ENCODE data around the gene PRKAR1B.

PRKAR1B gene

DNA sequence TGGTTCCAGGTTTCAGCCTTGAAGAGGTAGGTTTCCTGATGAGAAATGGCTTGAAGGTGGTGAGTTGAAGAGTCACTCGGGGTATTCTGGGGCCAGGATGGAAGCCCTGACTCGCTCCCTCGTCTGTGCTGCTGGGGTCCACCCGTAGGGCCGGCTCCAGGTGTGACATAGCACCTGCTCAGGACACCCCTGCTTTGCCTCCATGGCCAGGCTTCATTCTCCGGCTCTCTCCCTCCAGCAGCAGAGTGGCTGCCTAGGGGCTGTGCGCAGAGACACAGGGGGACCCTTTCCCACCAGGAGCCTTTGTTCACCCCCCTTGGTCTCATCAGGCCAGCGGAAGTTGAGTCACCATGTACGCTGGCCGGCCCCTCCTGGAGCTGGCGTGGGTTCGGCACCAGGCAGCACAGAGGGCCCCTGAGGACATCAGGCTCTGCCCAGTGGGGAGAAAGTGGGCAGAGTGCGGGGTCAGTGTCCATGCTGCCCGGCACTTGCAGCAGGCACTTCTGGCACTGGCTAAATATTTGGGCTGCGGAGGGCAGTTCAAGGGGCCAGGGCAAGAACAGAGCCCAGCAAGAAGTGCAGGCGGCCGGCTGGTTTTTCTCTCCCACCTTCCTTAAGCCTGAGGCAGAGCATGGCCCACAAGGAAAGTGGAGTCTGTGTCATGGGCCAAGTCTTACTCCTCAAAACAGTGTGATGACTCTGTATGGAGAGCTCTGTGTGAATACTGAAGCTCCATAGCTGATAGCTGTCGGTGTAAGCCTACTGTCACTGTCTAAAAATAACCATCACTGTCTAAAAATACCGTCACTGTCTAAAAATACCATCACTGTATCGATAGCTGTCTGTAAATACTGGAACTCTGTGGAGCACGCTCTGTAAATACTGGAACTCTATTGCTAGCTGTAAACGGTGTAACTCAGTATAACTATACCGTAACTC is 3.7 kb upstream of the PRKAR1B start:
- peaks cover 0 to 53% of the 10 kb centered on the region in 2 experiments; a peak in 2 of 3 replicates for H3K36me3 ChIP-seq (ENCODE audit: control insufficient read depth in 2 of 2, insufficient read depth in 1 of 2, low read length in 2 of 2)
- no peak for TF ChIP-seq ZBTB26 (tag by site-specific recombination; optimal IDR thresholded peaks at IDR 0.05)
- TF ChIP-seq SCRT1 (tag by site-specific recombination; IDR thresholded peaks at IDR 0.05; ENCODE audit: borderline replicate concordance) = no peak
- no peak for TF ChIP-seq ZNF600 (tag by site-specific recombination; IDR thresholded peaks at IDR 0.05)
- TF ChIP-seq, protein P1, sequence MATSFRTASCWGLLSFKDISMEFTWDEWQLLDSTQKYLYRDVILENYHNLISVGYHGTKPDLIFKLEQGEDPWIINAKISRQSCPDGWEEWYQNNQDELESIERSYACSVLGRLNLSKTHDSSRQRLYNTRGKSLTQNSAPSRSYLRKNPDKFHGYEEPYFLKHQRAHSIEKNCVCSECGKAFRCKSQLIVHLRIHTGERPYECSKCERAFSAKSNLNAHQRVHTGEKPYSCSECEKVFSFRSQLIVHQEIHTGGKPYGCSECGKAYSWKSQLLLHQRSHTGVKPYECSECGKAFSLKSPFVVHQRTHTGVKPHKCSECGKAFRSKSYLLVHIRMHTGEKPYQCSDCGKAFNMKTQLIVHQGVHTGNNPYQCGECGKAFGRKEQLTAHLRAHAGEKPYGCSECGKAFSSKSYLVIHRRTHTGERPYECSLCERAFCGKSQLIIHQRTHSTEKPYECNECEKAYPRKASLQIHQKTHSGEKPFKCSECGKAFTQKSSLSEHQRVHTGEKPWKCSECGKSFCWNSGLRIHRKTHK (tag by site-specific recombination; IDR thresholded peaks at IDR 0.05) = no peak
- TF ChIP-seq, protein P2, sequence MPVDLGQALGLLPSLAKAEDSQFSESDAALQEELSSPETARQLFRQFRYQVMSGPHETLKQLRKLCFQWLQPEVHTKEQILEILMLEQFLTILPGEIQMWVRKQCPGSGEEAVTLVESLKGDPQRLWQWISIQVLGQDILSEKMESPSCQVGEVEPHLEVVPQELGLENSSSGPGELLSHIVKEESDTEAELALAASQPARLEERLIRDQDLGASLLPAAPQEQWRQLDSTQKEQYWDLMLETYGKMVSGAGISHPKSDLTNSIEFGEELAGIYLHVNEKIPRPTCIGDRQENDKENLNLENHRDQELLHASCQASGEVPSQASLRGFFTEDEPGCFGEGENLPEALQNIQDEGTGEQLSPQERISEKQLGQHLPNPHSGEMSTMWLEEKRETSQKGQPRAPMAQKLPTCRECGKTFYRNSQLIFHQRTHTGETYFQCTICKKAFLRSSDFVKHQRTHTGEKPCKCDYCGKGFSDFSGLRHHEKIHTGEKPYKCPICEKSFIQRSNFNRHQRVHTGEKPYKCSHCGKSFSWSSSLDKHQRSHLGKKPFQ (tag by site-specific recombination; IDR thresholded peaks at IDR 0.05) = no peak
- TF ChIP-seq ZNF114 (tag by site-specific recombination; IDR thresholded peaks at IDR 0.05) = no peak
- TF ChIP-seq INSM2 (tag by site-specific recombination; IDR thresholded peaks at IDR 0.05) = no peak
- TF ChIP-seq ZNF660 (tag by site-specific recombination; IDR thresholded peaks at IDR 0.05) = no peak
- no peak for TF ChIP-seq ZNF830 (tag by site-specific recombination; IDR thresholded peaks at IDR 0.05; ENCODE audit: low read depth)
- no peak for TF ChIP-seq ZNF677 (tag by site-specific recombination; IDR thresholded peaks at IDR 0.05)
- no peak for TF ChIP-seq GFI1B (tag by site-specific recombination; IDR thresholded peaks at IDR 0.05)
- TF ChIP-seq ZNF155 (tag by site-specific recombination; IDR thresholded peaks at IDR 0.05) = no peak
- TF ChIP-seq, protein P3, sequence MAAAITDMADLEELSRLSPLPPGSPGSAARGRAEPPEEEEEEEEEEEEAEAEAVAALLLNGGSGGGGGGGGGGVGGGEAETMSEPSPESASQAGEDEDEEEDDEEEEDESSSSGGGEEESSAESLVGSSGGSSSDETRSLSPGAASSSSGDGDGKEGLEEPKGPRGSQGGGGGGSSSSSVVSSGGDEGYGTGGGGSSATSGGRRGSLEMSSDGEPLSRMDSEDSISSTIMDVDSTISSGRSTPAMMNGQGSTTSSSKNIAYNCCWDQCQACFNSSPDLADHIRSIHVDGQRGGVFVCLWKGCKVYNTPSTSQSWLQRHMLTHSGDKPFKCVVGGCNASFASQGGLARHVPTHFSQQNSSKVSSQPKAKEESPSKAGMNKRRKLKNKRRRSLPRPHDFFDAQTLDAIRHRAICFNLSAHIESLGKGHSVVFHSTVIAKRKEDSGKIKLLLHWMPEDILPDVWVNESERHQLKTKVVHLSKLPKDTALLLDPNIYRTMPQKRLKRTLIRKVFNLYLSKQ (tag by site-specific recombination; IDR thresholded peaks at IDR 0.05; ENCODE audit: borderline replicate concordance) = no peak
- no peak for TF ChIP-seq ZBTB6 (tag by site-specific recombination; IDR thresholded peaks at IDR 0.05)
- TF ChIP-seq GLIS2 (tag by site-specific recombination; IDR thresholded peaks at IDR 0.05) = no peak
- TF ChIP-seq ZNF610 (tag by site-specific recombination; IDR thresholded peaks at IDR 0.05; ENCODE audit: borderline replicate concordance) = no peak
- no peak overlapping the region for H3K4me3 ChIP-seq (ENCODE audit: low read depth, low read length)
- POLR2A ChIA-PET = interaction anchor here (0.9 kb wide), 1 partner anchor 12 kb away, joined by 3 read pairs; no protein-coding TSS in a partner anchor
- H3K9me3 ChIP-seq (ENCODE audit: control insufficient read depth, insufficient read depth, low read depth, low read length) = no peaks in the 10 kb centered on the region
- H3K4me1 ChIP-seq (ENCODE audit: control insufficient read depth, insufficient read depth, low read length) = no peaks in the 10 kb centered on the region
- no peak overlapping the region for H3K27ac ChIP-seq (ENCODE audit: extremely low read depth, low read depth, low read length)
- CTCF ChIA-PET = interaction anchor here (0.8 to 1.5 kb wide), 3 partner anchors 22 to 409 kb away, joined by 3 read pairs; no protein-coding TSS in a partner anchor
